Measurements from ENCODE around the gene RDH13. TPM values are rescaled to one million over a fixed set of nuclear protein-coding genes. Genes with fewer than 3 reads are reported as not detected.
"Not testable (repeated sequence)": the region's sequence is repeated elsewhere in the genome, so short reads cannot be mapped to it uniquely, and the experiment has no call there.

The RDH13 gene
- total and polyA plus RNA-seq, 10 of the 15 experiments (the other 5 are each of a cell fraction or from before 2014, with no cell fraction given) = 1.3 to 11.6 (median 8.9) TPM

- no TSS peak for BruUV-seq (replicated peaks)
- SMC1A ChIA-PET (ENCODE audit: uncharacterized antibody, unreplicated experiment) = no interaction called here
- Histone ChIP-seq H3K4me3 (no peak overlapping the region), H3K9me3 (replicated peaks; ENCODE audit: control insufficient read depth, insufficient read depth, low read length) (no peaks in the 10 kb centered on the region), H3K79me2 (ENCODE audit: control insufficient read depth, insufficient read depth, low read length) (no peaks in the 10 kb centered on the region), H3K36me3 (ENCODE audit: control insufficient read depth in 2 of 2, insufficient read depth in 2 of 2, low read length in 1 of 2) (no peaks in the 10 kb centered on the region), H3K9ac (ENCODE audit: control insufficient read depth, insufficient read depth, low read length) (no peak overlapping the region), H3K27ac (ENCODE audit: control insufficient read depth, insufficient read depth) (no peak overlapping the region), H4K20me1 (ENCODE audit: control insufficient read depth, insufficient read depth) (no peaks in the 10 kb centered on the region), H2AFZ (ENCODE audit: control insufficient read depth, low read depth, low read length) (no peak overlapping the region), H3K27me3 (replicated peaks in 1 of 2; ENCODE audit: control insufficient read depth in 2 of 2, insufficient read depth in 2 of 2, low read length in 1 of 2) (no peaks in the 10 kb centered on the region), H3K4me2 (ENCODE audit: control insufficient read depth, insufficient read depth) (no peak overlapping the region), H3K4me1 (ENCODE audit: control insufficient read depth, insufficient read depth, low read length) (no peaks in the 10 kb centered on the region)
- no peak for TF ChIP-seq IKZF2 (IDR thresholded peaks at IDR 0.05)
- no peak for TF ChIP-seq MYC (IDR thresholded peaks at IDR 0.05; ENCODE audit: insufficient read depth, insufficient read length, insufficient replicate concordance, low read length, severe bottlenecking)
- TF ChIP-seq SUZ12 (IDR thresholded peaks at IDR 0.05; ENCODE audit: unreplicated experiment) = no peak
- TF ChIP-seq SREBF2 (IDR thresholded peaks at IDR 0.05; ENCODE audit: low read length) = no peak
- TF ChIP-seq NFIC (IDR thresholded peaks at IDR 0.05; ENCODE audit: low read depth, low read length) = no peak
- TF ChIP-seq, protein P1, sequence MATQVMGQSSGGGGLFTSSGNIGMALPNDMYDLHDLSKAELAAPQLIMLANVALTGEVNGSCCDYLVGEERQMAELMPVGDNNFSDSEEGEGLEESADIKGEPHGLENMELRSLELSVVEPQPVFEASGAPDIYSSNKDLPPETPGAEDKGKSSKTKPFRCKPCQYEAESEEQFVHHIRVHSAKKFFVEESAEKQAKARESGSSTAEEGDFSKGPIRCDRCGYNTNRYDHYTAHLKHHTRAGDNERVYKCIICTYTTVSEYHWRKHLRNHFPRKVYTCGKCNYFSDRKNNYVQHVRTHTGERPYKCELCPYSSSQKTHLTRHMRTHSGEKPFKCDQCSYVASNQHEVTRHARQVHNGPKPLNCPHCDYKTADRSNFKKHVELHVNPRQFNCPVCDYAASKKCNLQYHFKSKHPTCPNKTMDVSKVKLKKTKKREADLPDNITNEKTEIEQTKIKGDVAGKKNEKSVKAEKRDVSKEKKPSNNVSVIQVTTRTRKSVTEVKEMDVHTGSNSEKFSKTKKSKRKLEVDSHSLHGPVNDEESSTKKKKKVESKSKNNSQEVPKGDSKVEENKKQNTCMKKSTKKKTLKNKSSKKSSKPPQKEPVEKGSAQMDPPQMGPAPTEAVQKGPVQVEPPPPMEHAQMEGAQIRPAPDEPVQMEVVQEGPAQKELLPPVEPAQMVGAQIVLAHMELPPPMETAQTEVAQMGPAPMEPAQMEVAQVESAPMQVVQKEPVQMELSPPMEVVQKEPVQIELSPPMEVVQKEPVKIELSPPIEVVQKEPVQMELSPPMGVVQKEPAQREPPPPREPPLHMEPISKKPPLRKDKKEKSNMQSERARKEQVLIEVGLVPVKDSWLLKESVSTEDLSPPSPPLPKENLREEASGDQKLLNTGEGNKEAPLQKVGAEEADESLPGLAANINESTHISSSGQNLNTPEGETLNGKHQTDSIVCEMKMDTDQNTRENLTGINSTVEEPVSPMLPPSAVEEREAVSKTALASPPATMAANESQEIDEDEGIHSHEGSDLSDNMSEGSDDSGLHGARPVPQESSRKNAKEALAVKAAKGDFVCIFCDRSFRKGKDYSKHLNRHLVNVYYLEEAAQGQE (IDR thresholded peaks at IDR 0.05; ENCODE audit: low read depth, low read length) = no peak
- TF ChIP-seq ETV6 (conservative IDR thresholded peaks at IDR 0.05 in 1 of 2, IDR thresholded peaks at IDR 0.05 in 1 of 2; ENCODE audit: borderline replicate concordance in 1 of 2, low read depth in 1 of 2) = no peak
- TF ChIP-seq CHD4 (IDR thresholded peaks at IDR 0.05) = no peak
- no peak for TF ChIP-seq POLR2AphosphoS5 (IDR thresholded peaks at IDR 0.05; ENCODE audit: low read length)
- TF ChIP-seq NFYA (IDR thresholded peaks at IDR 0.05; ENCODE audit: borderline replicate concordance, low read depth, low read length) = no peak
- POLR2A ChIA-PET = no interaction called here
- FAIRE-seq (no peak), DNase-seq (ENCODE audit: low read depth, low spot score) (no peak), ATAC-seq (no peak)
- 85% methylated on average over 12 of the region's 13 CpGs for WGBS (ENCODE audit: insufficient coverage, insufficient replicate concordance, low lambda C conversion rate, missing lambda C conversion rate)
- intact Hi-C loops (cut with micrococcal nuclease; ENCODE audit: unreplicated experiment) (no loop called here), in situ Hi-C loops (cut with MboI) (no loop called here)
- RAD21 ChIA-PET (ENCODE audit: unreplicated experiment) = no interaction called here
- CTCF ChIA-PET = no interaction called here
Observed at GRCh38 chr19:55034751-55035150, 28.2 kb downstream of the RDH13 start.

DNA sequence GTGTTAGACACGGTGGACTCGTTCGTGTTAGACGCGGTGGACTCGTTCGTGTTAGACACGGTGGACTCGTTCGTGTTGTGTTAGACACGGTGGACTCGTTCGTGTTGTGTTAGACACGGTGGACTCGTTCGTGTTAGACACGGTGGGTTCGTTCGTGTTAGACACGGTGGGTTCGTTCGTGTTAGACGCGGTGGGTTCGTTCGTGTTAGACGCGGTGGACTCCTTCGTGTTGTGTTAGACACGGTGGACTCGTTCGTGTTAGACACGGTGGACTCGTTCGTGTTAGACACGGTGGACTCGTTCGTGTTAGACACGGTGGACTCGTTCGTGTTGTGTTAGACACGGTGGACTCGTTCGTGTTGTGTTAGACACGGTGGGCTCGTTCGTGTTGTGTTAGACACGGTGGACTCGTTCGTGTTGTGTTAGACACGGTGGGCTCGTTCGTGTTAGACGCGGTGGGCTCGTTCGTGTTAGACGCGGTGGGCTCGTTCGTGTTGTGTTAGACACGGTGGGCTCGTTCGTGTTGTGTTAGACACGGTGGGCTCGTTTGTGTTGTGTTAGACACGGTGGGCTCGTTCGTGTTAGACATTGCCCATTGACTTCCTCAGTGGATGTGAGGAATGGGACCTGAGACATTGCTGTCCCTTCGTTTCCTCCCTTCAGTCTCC, 29.8 kb downstream of the RDH13 start:
- DNase-seq (ENCODE audit: low read depth, low spot score); intact Hi-C loops (cut with micrococcal nuclease; ENCODE audit: unreplicated experiment); H3K79me2 ChIP-seq (ENCODE audit: control insufficient read depth, insufficient read depth, low read length); H3K4me2 ChIP-seq (ENCODE audit: control insufficient read depth, insufficient read depth); BruUV-seq (replicated peaks); RAD21 ChIA-PET (ENCODE audit: unreplicated experiment); SMC1A ChIA-PET (ENCODE audit: uncharacterized antibody, unreplicated experiment); in situ Hi-C loops (cut with MboI); CTCF ChIA-PET; H3K9me3 ChIP-seq (replicated peaks; ENCODE audit: control insufficient read depth, insufficient read depth, low read length); H3K4me1 ChIP-seq (ENCODE audit: control insufficient read depth, insufficient read depth, low read length); H3K27me3 ChIP-seq (replicated peaks in 1 of 2; ENCODE audit: control insufficient read depth in 2 of 2, insufficient read depth in 2 of 2, low read length in 1 of 2); H3K9ac ChIP-seq (ENCODE audit: control insufficient read depth, insufficient read depth, low read length); H2AFZ ChIP-seq (ENCODE audit: control insufficient read depth, low read depth, low read length); H3K4me3 ChIP-seq; ATAC-seq; H4K20me1 ChIP-seq (ENCODE audit: control insufficient read depth, insufficient read depth); POLR2A ChIA-PET; FAIRE-seq; H3K36me3 ChIP-seq (ENCODE audit: control insufficient read depth in 2 of 2, insufficient read depth in 2 of 2, low read length in 1 of 2); H3K27ac ChIP-seq (ENCODE audit: control insufficient read depth, insufficient read depth): not testable (repeated sequence)
- 87% methylated on average over 26 of the region's 70 CpGs for WGBS (ENCODE audit: insufficient coverage, insufficient replicate concordance, low lambda C conversion rate, missing lambda C conversion rate)

Measured in GM12878 (cell line).